H9 (cell line): Measurements from ENCODE around the gene AKAP5. TPM values are rescaled to one million over a fixed set of nuclear protein-coding genes. Genes with fewer than 3 reads are reported as not detected.

Experiments used
- DNase-seq: peaks from one replicate; pipeline ENCODE4 v3.0.0-alpha.2; 2017
- H2AFZ ChIP-seq: one replicate; pipeline ENCODE4 v1.6.1; 2013; ENCODE audit warnings: mild to moderate bottlenecking, low read length, control low read depth, moderate library complexity
- H2AK5ac ChIP-seq: 2 replicates; pipeline ENCODE4 v1.6.1; 2013; ENCODE audit warnings: low read length, control low read depth, mixed read lengths; ENCODE audit not compliant: insufficient read length
- H2BK120ac ChIP-seq: one replicate; pipeline ENCODE4 v1.6.1; 2013; ENCODE audit warnings: low read depth, mild to moderate bottlenecking, low read length, control low read depth, inconsistent platforms; ENCODE audit not compliant: poor library complexity, severe bottlenecking
- H2BK12ac ChIP-seq: 2 replicates; pipeline ENCODE4 v1.6.1; 2013; ENCODE audit warnings: low read length, control low read depth, mixed read lengths, low read depth; ENCODE audit not compliant: insufficient read length
- H2BK15ac ChIP-seq: 2 replicates; pipeline ENCODE4 v1.6.1; 2013; ENCODE audit warnings: low read depth, low read length, control low read depth
- H2BK20ac ChIP-seq: one replicate; pipeline ENCODE4 v1.6.1; 2013; ENCODE audit warnings: low read depth, mild to moderate bottlenecking, low read length, control low read depth, inconsistent platforms; ENCODE audit not compliant: poor library complexity, severe bottlenecking
- H2BK5ac ChIP-seq: 2 replicates; pipeline ENCODE4 v1.6.1; 2013; ENCODE audit warnings: low read length, control low read depth, mixed read lengths; ENCODE audit not compliant: insufficient read length
- H3K14ac ChIP-seq: 2 replicates; pipeline ENCODE4 v1.6.1; 2013; ENCODE audit warnings: low read length, control low read depth; ENCODE audit not compliant: insufficient read depth
- H3K18ac ChIP-seq: 2 replicates; pipeline ENCODE4 v1.6.1; 2013; ENCODE audit warnings: low read depth, mild to moderate bottlenecking, mixed read lengths, low read length, control low read depth; ENCODE audit not compliant: insufficient read length
- H3K23ac ChIP-seq: 2 replicates; pipeline ENCODE4 v1.6.1; 2013; ENCODE audit warnings: low read length, control low read depth, mixed read lengths, low read depth; ENCODE audit not compliant: insufficient read length
- H3K23me2 ChIP-seq: 2 replicates; pipeline ENCODE4 v1.6.1; 2013; ENCODE audit warnings: low read depth, mild to moderate bottlenecking, mixed read lengths, low read length, control low read depth; ENCODE audit not compliant: insufficient read length, poor library complexity, severe bottlenecking
- H3K27ac ChIP-seq: 2 replicates; pipeline ENCODE4 v1.5.1; 2013; ENCODE audit warnings: low read length, control low read depth, mixed read lengths, low read depth; ENCODE audit not compliant: insufficient read length
- H3K27me3 ChIP-seq: 2 replicates; pipeline ENCODE4 v1.6.1; 2013; ENCODE audit warnings: low read length, control low read depth, inconsistent platforms; ENCODE audit not compliant: insufficient read depth
- H3K4ac ChIP-seq: 2 replicates; pipeline ENCODE4 v1.6.1; 2013; ENCODE audit warnings: low read depth, mild to moderate bottlenecking, control low read depth, inconsistent platforms, low read length, moderate library complexity
- H3K4me1 ChIP-seq: 2 replicates; pipeline ENCODE4 v1.6.1; 2013; ENCODE audit warnings: low read length, control low read depth, inconsistent platforms; ENCODE audit not compliant: insufficient read depth
- H3K4me2 ChIP-seq: 2 replicates; pipeline ENCODE4 v1.6.1; 2013; ENCODE audit warnings: low read length, control low read depth, mixed read lengths; ENCODE audit not compliant: insufficient read length, insufficient read depth
- H3K56ac ChIP-seq: 2 replicates; pipeline ENCODE4 v1.6.1; 2013; ENCODE audit warnings: low read depth, mild to moderate bottlenecking, mixed read lengths, low read length, control low read depth; ENCODE audit not compliant: insufficient read length
- H3K79me1 ChIP-seq: 2 replicates; pipeline ENCODE4 v1.6.1; 2013; ENCODE audit warnings: low read depth, mild to moderate bottlenecking, moderate library complexity, low read length, control low read depth, inconsistent platforms; ENCODE audit not compliant: insufficient read depth, poor library complexity, severe bottlenecking
- H3K79me2 ChIP-seq: 2 replicates; pipeline ENCODE4 v1.6.1; 2013; ENCODE audit warnings: low read length, control low read depth, inconsistent platforms; ENCODE audit not compliant: insufficient read depth
- H3K9ac ChIP-seq: 2 replicates; pipeline ENCODE4 v1.6.1; 2013; ENCODE audit warnings: low read length, control low read depth, mixed read lengths; ENCODE audit not compliant: insufficient read length; ENCODE audit errors: extremely low read depth
- H3K9me3 ChIP-seq: one replicate; pipeline ENCODE4 v1.6.1; 2013; ENCODE audit warnings: low read depth, low read length, inconsistent platforms; ENCODE audit not compliant: control insufficient read depth
- H3T11ph ChIP-seq: one replicate; pipeline ENCODE4 v1.6.1; 2013; ENCODE audit warnings: mild to moderate bottlenecking, low read length, control low read depth, inconsistent platforms
- H4K20me1 ChIP-seq: one replicate; pipeline ENCODE4 v1.6.1; 2013; ENCODE audit not compliant: control insufficient read depth, insufficient read length, insufficient read depth
- H4K5ac ChIP-seq: 2 replicates; pipeline ENCODE4 v1.6.1; 2013; ENCODE audit warnings: low read depth, mild to moderate bottlenecking, mixed read lengths, low read length, control low read depth; ENCODE audit not compliant: insufficient read length
- H4K8ac ChIP-seq: replicated peaks from 2 replicates; pipeline ENCODE4 v1.6.1; 2013; ENCODE audit warnings: low read length, control low read depth, mixed read lengths, low read depth; ENCODE audit not compliant: insufficient read length
- H4K91ac ChIP-seq: 2 replicates; pipeline ENCODE4 v1.6.1; 2013; ENCODE audit warnings: low read depth, mild to moderate bottlenecking, moderate library complexity, mixed read lengths, low read length, control low read depth; ENCODE audit not compliant: insufficient read length
- H3K27ac Mint-ChIP-seq, 3 experiments: 2 replicates in 2 of 3; 3 replicates in 1 of 3; pipeline ENCODE4 v1.8.0; 2020 to 2021; ENCODE audit warnings: mixed read lengths in 3 of 3, mild to moderate bottlenecking in 1 of 3, moderate library complexity in 1 of 3
- H3K27me3 Mint-ChIP-seq: 2 replicates; pipeline ENCODE4 v1.8.0; 2021; ENCODE audit warnings: low read depth, mild to moderate bottlenecking, moderate library complexity, mixed read lengths
- H3K36me3 Mint-ChIP-seq, 3 experiments: 2 replicates in 2 of 3; 3 replicates in 1 of 3; pipeline ENCODE4 v1.8.0; 2020 to 2021; ENCODE audit warnings: low read depth in 3 of 3, mixed read lengths in 3 of 3; ENCODE audit not compliant: insufficient read depth in 1 of 3
- H3K4me1 Mint-ChIP-seq, 2 experiments: 2 replicates each; pipeline ENCODE4 v1.8.0; 2020; ENCODE audit warnings: mixed read lengths in 2 of 2
- H3K4me3 Mint-ChIP-seq, 2 experiments: 2 replicates in 1 of 2; 3 replicates in 1 of 2; pipeline ENCODE4 v1.8.0; 2020 to 2021; ENCODE audit warnings: mild to moderate bottlenecking in 2 of 2, mixed read lengths in 2 of 2, moderate library complexity in 1 of 2
- H3K9me3 Mint-ChIP-seq, 2 experiments: 2 replicates in 1 of 2; 3 replicates in 1 of 2; pipeline ENCODE4 v1.8.0; 2020; ENCODE audit warnings: mild to moderate bottlenecking in 2 of 2, mixed read lengths in 2 of 2, moderate library complexity in 1 of 2
- CTCF ChIP-seq: fragments of 200-600 bp; sonication (generic); conservative IDR thresholded peaks from 3 replicates; pipeline ENCODE4 v1.8.0; 2021; ENCODE audit warnings: antibody characterized with exemption, mild to moderate bottlenecking
- WGBS: extraction: QIAGEN DNeasy Blood & Tissue Kit; methylation state at CpG from one replicate; pipeline ENCODE4 v1.1.7; 2013; ENCODE audit warnings: missing lambda C conversion rate, low lambda C conversion rate, mixed read lengths; ENCODE audit not compliant: insufficient read length; ENCODE audit errors: extremely low coverage; 5-methylcytosine and 5-hydroxymethylcytosine counted together
- total RNA-seq: library from RNA; stranded (reverse); gene quantifications from 2 replicates; pipeline ENCODE4 v1.2.1, GENCODE V29; 2021

AKAP5 gene
- total RNA-seq, 1 experiment from 2014 or later: 2.5 TPM

- Histone ChIP-seq H3K4me2 (no peak overlapping the region), H2BK15ac (no peak overlapping the region), H2AFZ (no peak overlapping the region), H4K5ac (no peak overlapping the region), H3K18ac (no peak overlapping the region), H2BK120ac (no peak overlapping the region), H3K56ac (no peak overlapping the region), H2BK20ac (no peak overlapping the region), H3K9me3 (no peaks in the 10 kb centered on the region), H3K4me1 (no peaks in the 10 kb centered on the region), H3K79me1 (no peaks in the 10 kb centered on the region), H2BK5ac (no peak overlapping the region), H3K4ac (no peak overlapping the region), H3K27me3 (no peaks in the 10 kb centered on the region), H3K23ac (no peak overlapping the region), H3K27ac (no peak overlapping the region), H3K9ac (no peak overlapping the region), H4K8ac (no peak overlapping the region), H3K14ac (no peak overlapping the region), H3K23me2 (no peaks in the 10 kb centered on the region), H4K91ac (no peak overlapping the region), H3K79me2 (no peaks in the 10 kb centered on the region), H2AK5ac (no peak overlapping the region), H3T11ph (no peak overlapping the region), H4K20me1 (no peaks in the 10 kb centered on the region), H2BK12ac (no peak overlapping the region)
- Mint-ChIP-seq H3K4me1 (no peaks in the 10 kb centered on the region), H3K4me3 (no peak overlapping the region), H3K36me3 (peaks cover 49 to 92% (median 78%) of the 10 kb centered on the region in 3 experiments; a peak in 6 of 7 replicates), H3K27me3 (no peaks in the 10 kb centered on the region), H3K27ac (no peak overlapping the region), H3K9me3 (no peaks in the 10 kb centered on the region)
- no peak for TF ChIP-seq CTCF
- no peak for DNase-seq
- WGBS: no CpG with 5 or more reads among the region's 3 CpGs
Measured at GRCh38 chr14:64416348-64416932, 48.9 kb upstream of the AKAP5 start.
